Stimulated activated CD8-positive, alpha-beta memory T cell treated with anti-CD3 and anti-CD28 coated beads, Interleukin-7, amount 100 ng/mL, for 1 hour (primary cell): ENCODE measurements around the gene NKIRAS2.

ENCODE experiments used
- DNase-seq, 2 donors: peaks; one replicate each; pipeline ENCODE4 v3.0.0-alpha.2; 2020; ENCODE audit warnings: low read depth in 2 of 2

NKIRAS2 gene

GRCh38 chr17:42055027-42055426 lies 35.1 kb downstream of the NKIRAS2 start:
- no peak for DNase-seq

DNA sequence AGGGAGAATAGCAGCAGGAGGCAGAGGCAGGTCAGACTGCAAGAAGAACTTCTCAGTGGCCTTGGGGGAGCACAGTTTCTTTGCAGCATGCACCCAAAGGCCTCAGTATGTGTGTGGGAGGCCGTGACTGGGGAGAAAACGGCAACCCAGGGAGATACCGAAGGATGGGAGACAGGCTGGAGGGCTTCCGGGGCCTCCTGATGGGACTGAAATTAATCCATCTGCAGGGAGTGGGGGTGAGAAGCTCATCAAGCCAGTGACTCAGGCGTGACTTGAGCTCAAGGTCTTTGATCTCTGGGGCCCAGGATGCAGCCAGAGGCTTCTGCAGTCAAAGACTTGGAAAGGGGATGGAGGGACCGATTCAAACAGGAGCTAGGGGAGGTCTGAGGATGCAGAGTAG lies 35.6 kb downstream of the NKIRAS2 start:
- no peak for DNase-seq

DNA sequence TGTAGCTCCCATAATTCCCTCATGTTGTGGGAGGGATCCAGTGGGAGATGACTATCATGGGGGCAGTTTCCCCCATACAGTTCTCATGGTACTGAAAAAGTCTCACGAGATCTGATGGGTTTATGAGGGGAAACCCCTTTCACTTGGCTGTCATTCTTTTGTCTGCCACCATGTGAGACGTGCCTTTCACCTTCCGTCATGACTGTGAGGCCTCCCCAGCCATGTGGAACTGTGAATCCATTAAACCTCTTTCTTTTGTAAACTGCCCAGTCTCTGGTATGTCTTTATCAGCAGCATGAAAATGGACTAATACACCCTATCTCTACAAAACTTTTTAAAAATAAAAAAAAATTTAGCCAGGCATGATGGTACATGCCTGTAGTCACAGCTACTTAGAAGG lies 36.7 kb downstream of the NKIRAS2 start:
- DNase-seq: no peak

DNA sequence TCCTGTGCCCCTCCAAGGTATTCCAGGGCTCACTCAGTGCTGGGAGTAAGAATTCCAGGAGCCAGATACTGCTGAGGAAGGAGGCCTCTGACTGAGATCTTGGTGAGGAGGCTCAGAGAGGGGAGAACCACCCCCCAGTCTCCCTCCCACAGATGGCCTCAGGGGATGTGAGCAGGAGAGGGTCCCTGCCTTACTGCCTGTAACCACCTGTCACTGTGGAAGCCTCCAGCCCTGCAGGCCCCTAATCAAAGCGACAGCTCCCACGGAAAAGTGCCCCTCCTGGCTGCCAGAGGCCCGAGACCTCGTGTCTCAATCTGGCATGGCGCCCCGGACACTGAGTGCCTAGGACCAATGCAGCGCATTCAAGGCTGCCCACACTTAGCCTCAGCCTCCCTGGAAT lies 38.2 kb downstream of the NKIRAS2 start:
- DNase-seq: no peak

GRCh38 chr17:42059815-42060214 lies 39.9 kb downstream of the NKIRAS2 start:
- no peak for DNase-seq

GRCh38 chr17:42060231-42060630 lies 40.3 kb downstream of the NKIRAS2 start:
- DNase-seq: no peak

DNA sequence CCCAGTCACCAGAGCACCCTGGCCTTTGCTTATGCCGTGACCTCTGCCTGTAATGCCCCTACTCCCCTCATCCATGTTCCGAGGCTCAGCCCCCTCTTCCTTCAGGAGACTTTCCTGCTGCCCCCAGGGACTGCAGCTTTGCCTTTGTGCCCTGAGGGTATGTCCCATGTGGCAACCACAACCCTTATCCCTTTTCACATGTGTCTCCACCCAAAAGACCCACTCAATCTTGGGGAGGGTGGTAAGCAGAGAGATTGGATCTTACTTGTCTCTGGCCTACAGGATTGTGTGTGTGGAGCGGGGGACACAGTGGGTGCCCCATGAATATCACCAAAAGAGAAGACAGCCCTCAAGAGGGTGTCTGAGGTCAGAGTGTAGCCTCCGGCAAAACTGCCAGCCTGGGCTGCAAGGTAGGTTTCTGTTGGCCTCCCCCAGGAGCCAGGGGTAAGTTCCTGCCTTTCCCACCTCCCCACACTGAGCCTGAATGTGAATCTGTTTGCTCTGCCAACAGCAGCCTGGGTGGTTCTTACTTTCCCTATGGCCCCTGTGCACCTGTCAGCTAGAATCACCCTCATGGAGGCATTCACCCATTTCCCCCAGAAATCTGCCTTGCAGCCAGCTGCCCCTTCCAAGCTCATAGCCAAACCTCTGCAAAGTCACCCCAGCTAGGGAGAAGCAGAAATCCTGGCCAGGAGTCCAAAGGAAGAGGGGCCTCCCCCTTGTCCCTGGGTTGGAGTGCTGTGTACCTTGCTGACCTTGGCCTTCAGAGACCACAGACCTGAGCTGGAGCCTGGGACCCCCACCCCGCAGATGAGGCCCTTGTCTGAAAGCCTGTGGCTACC lies 42.0 kb downstream of the NKIRAS2 start:
- no peak for DNase-seq

DNA sequence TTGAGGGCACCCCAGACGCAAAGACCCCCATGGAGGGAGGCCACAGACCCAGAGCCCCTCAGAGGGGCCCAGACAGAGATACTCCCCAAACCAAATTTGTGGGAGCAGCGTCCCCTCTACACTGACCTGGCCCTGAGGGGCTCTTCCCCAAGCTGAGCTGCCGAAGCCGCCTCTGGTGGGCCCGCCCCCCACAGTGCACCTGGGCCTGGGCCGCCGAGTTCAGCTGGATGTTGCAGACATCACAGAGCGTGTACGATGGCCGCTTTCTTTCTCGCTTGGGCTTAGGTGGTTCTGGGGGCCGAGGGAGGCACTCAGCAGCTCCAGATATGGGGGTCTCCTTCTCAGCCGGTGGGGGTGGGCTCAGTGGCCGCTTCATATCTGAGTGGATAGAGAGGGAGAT lies 42.8 kb downstream of the NKIRAS2 start:
- DNase-seq: no peak

GRCh38 chr17:42065201-42065600 lies 45.3 kb downstream of the NKIRAS2 start:
- no peak for DNase-seq

DNA sequence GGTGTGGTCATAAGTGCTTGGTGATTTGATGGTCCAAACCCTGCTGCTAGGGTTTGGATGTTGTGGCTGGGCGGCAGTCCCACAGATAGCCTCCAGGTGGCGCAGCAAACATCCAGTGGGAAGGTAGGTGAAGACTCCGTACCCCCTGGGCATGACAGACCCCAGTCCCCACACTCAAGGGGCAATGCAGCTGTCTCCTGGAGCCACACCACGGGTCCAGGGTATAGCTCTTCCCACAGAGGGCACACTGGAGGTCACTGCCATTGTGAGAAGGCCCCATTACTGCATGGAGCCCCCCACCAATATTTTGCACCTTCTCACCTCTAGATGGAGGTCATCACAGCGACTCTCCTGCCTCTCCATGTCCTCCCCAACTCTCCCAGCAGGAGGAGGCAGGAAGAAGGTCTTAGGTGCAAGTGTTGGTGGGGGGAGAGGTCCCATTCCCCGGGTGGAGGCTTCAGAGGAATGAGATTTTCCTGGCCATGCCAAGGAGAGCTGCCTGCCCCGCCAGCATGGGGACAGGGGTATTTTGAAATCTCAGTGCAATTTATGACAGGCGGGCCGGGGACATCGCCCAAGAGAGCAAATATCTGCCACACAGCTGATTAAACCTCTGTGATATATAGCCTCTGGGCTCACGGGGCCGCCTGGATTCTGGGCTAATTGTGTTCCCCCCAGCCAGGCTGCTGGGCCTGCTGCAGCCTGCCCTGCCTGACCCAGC lies 47.6 kb downstream of the NKIRAS2 start:
- DNase-seq: peak; percentile 31 to 53

- DNase-seq: no peak
Measured at GRCh38 chr17:42068979-42069378, 49.1 kb downstream of the NKIRAS2 start.

- DNase-seq: no peak
Measured at GRCh38 chr17:42071810-42072209, 51.9 kb downstream of the NKIRAS2 start.

GRCh38 chr17:42072323-42073187 lies 52.7 kb downstream of the NKIRAS2 start:
- no peak for DNase-seq
